ENCODE measurements around the gene UBE2A.

UBE2A gene

DNA sequence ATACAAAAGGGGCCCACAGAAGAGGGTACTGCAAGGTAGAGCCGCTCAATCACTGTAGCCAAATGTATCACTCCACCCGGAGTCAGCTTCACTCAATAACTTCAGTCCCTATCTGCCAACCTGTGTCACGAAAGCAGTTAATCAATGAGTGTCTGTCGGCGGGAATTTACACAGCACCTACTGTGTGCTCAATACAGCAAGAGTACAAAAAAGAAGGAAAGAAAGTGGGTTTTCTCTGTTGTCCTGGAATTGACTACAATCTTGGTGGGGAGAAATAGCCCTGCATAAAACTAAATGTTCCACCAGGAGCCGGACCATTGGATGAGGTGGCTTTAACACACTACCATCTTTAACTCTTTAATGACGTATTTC, 32.6 kb downstream of the UBE2A start:
- DNase-seq (ENCODE audit: low read depth): no peak

GRCh38 chrX:119614776-119615175, 40.4 kb downstream of the UBE2A start:
- DNase-seq (ENCODE audit: low read depth): no peak

- no peak for DNase-seq (ENCODE audit: low read depth)
Observed at GRCh38 chrX:119617517-119618164, 43.3 kb downstream of the UBE2A start.

DNA sequence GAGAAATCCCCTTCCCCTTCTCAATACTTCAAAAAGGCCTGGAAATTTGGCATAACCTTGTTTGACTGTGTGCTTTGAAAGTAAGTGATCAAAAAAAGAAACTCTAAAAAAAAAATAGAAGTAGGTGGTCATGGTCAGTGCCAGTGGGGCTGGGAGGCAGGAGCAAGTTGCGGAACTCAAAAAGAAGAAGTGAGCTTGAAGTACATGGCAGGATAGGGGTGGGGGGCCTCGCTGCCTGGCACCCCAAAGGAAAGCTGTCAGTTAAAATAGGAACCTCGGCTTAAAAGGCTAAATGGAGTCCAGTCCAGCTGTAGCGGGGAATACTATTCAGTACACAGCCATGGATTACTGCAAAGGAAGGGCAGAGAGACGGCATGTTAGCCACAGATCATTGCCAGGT, 44.1 kb downstream of the UBE2A start:
- DNase-seq (ENCODE audit: low read depth): no peak

DNA sequence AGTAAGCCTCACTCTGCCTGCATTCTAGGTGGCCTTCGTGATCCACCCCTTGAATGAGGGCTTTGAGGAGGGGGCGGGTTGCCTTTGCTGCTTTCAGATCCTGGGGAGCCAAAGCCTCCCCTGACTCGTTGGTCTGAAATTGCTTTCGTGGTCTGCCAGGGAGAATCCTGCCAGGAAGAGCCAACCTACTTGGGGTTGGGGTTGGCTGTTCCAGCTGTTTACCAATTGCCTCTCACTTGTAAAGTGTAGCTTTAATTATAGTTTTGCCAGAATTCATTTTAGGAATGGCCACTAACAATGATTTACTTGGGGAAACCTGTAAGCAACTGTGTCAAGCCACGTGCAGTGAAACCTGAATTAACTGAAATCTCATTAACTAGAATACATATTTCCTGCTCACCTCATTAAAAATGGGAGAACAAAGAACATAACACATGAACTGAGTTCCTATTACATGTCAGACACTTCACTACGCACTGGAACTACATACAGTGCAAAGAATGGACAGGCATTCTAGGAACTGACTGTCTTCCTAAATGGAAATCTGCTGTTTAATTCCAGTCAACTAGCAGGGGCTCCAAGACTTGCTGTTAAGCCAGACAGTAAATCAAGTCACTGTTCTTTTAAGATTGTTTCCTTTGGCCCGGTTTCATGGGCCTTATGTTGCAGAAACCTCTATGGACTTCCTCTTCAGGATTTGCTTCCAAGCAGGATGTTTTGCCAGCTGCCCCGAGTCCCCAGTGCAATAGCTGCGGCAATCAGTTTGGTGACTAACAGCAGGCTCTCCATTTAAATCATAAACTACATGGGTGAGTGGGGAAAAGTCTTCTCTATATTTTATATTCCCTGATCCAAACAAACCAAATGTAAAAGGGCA, 48.2 kb downstream of the UBE2A start:
- DNase-seq (ENCODE audit: low read depth): no peak

GRCh38 chrX:119624417-119624816, 50.1 kb downstream of the UBE2A start:
- DNase-seq (ENCODE audit: low read depth): no peak

DNA sequence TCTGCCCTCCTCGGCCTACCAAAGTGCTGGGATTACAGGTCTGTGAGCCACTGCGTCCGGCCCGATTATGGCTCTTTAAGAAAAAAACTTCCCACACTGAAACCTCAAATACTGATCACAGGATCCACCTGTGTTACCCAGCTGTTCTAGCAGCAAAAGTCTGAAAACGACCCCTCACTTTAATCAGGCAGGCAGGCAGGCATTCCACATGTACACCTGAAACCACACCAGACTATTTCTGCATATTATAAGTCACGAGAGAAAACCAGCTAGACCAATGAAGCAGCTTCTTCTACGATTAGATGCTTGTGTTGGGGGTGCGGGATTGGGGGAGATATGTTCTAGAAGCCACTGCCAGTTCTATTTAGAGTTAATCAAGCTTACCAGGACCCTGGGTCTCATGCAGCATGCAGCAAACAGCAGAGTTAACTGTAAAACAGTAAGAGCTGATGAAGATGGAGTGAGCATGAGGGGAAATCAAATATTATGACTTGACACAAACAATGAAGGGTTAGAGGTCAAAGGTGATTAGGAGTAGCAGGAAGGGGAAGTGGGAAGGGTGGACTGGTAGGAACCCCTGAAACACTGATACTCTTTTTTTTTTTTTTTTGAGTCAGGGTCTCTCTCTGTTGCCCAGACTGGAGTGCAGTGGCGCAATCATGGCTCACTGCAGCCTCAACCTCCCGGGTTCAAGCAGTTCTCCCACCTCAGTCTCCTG, 50.7 kb downstream of the UBE2A start:
- no peak for DNase-seq (ENCODE audit: low read depth)

DNA sequence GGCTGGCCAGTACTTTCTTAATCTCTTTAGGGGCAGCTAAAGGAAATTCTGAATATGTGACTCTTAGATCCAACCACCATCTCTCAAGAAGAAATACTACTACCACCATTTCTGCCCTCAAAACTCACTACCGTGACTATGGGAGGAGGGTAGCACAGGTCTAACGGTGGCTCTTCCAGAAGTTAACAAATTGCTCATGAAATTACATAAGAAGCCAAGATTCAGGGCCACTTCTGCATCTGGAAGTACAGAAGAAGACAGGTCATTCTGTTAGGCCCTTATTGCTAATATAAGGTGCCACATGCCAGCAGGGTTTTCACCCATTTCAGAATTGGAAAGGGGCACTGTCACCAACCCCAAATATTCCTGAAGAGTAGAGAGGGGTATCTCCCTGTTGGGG, 51.5 kb downstream of the UBE2A start:
- no peak for DNase-seq (ENCODE audit: low read depth)
